Endothelial cell of umbilical vein (primary cell): ENCODE data around the gene CD38.

Experiments
- POLR2AphosphoS5 ChIP-seq: IDR thresholded peaks from 2 replicates; pipeline ENCODE4 v1.6.1; 2012; ENCODE audit warnings: low read depth, mild to moderate bottlenecking, control low read depth, low read length, moderate library complexity; ENCODE audit not compliant: insufficient read depth
- TF ChIP-seq, protein P1 (sequence below), 2 donors: IDR thresholded peaks; 1 replicate in 1 of 2; 2 replicates in 1 of 2; pipeline ENCODE4 v1.5.1; 2011; ENCODE audit warnings: low read length in 2 of 2, mild to moderate bottlenecking in 2 of 2, moderate library complexity in 2 of 2, control low read depth in 1 of 2, inconsistent platforms in 1 of 2, low read depth in 1 of 2; ENCODE audit not compliant: insufficient read depth in 1 of 2; ENCODE audit errors: extremely low read depth in 1 of 2

DNA sequence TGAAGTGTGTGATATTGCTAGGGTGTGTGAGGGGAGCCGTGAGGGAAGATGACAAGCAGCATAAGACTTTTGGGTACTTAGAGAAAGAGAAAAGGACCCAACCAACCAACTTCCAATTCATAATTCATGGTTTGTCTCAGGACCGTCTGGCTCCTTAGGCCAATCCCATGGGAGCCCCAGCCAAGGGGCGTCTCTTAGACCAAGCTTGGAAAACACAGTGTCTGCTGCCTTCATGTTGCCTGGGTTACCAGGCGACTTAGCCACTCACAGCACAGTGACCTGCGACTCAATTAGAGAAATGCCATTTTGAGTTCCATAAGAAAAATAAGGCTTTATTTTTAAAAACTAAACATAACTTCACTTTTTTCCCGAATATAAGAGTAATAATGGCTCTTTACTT, 42.6 kb upstream of the CD38 start:
- TF ChIP-seq POLR2AphosphoS5 = no peak
- TF ChIP-seq, protein P1, sequence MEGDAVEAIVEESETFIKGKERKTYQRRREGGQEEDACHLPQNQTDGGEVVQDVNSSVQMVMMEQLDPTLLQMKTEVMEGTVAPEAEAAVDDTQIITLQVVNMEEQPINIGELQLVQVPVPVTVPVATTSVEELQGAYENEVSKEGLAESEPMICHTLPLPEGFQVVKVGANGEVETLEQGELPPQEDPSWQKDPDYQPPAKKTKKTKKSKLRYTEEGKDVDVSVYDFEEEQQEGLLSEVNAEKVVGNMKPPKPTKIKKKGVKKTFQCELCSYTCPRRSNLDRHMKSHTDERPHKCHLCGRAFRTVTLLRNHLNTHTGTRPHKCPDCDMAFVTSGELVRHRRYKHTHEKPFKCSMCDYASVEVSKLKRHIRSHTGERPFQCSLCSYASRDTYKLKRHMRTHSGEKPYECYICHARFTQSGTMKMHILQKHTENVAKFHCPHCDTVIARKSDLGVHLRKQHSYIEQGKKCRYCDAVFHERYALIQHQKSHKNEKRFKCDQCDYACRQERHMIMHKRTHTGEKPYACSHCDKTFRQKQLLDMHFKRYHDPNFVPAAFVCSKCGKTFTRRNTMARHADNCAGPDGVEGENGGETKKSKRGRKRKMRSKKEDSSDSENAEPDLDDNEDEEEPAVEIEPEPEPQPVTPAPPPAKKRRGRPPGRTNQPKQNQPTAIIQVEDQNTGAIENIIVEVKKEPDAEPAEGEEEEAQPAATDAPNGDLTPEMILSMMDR (IDR thresholded peaks at IDR 0.05; ENCODE audit: extremely low read depth in 1 of 2, insufficient read depth in 1 of 2, low read depth in 1 of 2, low read length in 2 of 2) = no peak
